ENCODE results near the gene ATP5F1E. TPM values are rescaled to one million over a fixed set of nuclear protein-coding genes. Genes with fewer than 3 reads are reported as not detected.

The ATP5F1E gene
- total RNA-seq, 4 donors from 2014 or later = 9.9 to 21.1 (median 15.2) TPM

DNA sequence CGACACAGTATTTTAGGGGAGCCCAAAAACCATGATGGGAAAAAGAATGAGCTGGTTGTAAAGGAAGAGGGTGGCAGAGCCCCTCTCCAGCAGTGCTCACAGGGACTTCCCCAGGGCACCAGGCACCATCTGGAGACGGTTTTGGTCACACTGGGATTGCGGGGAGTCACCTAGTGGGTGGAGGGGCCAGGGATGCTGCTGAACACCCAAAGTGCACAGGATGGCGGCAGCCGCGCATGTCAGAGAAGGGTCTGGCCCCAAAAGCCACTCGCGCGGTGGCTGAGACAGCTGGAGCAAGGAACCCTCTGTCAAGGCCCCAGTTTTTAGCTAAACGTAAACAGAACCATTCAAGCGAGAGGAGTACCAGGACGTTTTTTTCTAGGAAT, 35.9 kb downstream of the ATP5F1E start:
- TF ChIP-seq CTCF (IDR thresholded peaks at IDR 0.05) (no peak), POLR2A (IDR thresholded peaks at IDR 0.05) (no peak)
- DNase-seq (ENCODE audit: low spot score in 2 of 2) = no peak
- WGBS, 2 donors = 92 to 93% methylated on average over 12 of the region's 12 CpGs
- no peak overlapping the region for H3K4me3 ChIP-seq (ENCODE audit: low read depth, poor library complexity, severe bottlenecking)
- intact Hi-C loops (cut with DNase I; ENCODE audit: low total_unique reads) = no loop called here

DNA sequence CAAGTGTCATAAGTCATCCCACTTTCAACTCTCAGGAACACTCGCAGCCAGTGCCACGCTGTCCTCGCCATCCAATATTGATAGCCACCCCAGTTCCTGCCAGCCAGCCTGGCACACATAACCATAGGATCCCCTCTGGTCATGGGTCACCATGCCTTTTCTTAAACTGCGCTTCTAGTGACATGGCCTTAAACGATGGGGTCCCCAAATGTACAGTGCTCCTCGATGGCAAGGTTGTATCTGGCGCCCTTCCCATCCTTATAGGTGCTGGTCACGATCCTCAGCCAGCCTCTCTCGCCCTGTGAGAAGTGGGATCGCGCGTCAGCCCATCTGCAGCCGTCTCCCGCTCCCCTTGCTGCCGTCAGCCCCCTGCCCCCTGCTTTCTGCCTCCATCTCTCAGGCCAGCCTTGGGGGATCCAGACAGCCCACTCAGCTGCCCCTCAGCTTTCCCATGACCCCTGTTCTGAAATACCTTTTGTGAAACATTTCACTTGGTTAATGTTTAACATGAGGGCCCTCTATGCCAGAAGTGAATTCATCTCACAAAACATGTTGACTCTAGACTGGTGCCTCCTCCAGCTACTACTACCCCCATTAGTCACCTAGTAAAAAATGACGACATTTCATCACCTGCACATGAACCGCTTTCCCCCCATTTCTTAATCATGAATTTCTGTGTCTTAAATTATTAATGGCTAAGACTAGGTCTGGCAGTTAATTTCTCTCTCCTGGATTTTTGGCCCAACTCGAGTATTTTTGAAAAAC, 36.5 kb downstream of the ATP5F1E start:
- intact Hi-C loops (cut with DNase I; ENCODE audit: low total_unique reads) = no loop called here
- no peak for DNase-seq (ENCODE audit: low spot score in 2 of 2)
- no peak overlapping the region for H3K4me3 ChIP-seq (ENCODE audit: low read depth, poor library complexity, severe bottlenecking)
- TF ChIP-seq POLR2A (IDR thresholded peaks at IDR 0.05) (no peak), CTCF (IDR thresholded peaks at IDR 0.05) (no peak)
- WGBS, 2 donors = 88 to 93% methylated on average over 18 of the region's 18 CpGs

DNA sequence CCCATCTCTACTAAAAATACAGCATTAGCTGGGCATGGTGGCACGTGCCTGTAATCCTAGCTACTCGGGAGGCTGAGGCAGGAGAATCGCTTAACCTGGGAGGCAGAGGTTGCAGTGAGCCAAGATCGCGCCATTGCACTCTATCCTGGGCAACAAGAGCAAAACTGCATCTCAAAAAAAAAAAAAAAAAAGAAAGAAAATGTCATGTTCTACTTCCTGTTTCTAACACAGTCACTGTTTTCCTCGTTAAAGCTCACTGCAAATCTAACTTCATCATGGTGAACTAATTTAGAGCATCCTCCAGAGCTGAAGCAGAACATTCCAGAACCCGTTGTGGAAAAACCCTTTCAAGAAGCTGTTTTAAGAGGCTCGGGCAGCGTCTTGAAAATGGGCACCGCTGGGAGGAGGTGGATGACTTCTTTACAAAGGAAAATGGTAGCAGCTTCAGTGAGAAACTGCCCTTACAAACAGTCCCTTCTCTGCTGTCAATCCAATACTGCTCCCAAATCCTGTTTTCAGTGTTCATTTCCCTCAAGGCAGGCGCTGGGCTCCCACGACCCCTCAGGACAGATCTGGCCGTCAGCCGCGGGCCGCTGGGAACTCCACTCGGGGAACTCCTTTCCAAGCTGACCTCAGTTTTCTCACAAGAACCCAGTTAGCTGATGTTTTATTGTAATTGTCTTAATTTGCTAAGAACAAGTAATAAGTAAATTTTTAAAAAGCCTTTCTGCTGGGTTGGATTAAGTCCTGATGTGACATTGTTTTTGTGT, 37.6 kb downstream of the ATP5F1E start:
- no peak for TF ChIP-seq CTCF (IDR thresholded peaks at IDR 0.05)
- TF ChIP-seq POLR2A (IDR thresholded peaks at IDR 0.05) = no peak
- no peak overlapping the region for H3K4me3 ChIP-seq (ENCODE audit: low read depth, poor library complexity, severe bottlenecking)
- 80% methylated on average over 17 of the region's 17 CpGs for WGBS, 2 donors
- peak in 1 of 2 donors; percentile 76 for DNase-seq (ENCODE audit: low spot score in 2 of 2)
- intact Hi-C loops (cut with DNase I; ENCODE audit: low total_unique reads) = no loop called here

DNA sequence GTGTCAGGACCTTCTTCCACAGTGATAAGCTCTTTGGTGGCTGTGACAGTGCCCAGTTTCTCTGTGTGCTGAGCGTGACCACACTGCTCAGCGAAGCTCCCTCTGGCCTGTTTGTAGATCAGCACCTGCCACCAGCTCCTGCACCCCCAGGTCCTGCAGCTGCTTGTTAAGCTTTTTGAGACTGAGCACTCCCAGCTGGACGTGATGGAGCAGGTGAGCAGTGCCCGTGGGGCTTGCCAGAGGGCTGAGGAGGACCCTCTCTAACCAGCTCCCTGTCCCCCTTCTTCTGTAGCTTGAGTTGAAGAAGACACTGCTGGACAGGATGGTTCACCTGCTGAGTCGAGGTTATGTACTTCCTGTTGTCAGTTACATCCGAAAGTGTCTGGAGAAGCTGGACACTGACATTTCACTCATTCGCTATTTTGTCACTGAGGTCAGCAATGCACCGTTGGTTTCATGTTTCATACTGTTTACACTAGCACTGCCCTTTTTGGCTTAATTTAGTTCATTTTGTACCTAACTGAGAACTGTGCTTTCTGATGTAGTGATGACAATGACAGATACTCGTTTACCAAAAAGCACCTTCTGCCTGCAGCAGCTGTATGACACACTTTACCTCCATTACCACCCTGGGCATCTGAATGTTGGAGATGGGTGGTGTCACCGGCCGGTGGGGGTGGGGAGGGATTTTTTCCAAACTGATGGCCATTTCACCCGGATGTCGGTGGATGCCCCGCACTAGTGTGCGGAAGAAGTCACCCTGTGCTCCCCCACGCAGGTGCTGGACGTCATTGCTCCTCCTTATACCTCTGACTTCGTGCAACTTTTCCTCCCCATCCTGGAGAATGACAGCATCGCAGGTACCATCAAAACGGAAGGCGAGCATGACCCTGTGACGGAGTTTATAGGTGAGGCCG, 38.5 kb downstream of the ATP5F1E start:
- WGBS, 2 donors = 87 to 89% methylated on average over 23 of the region's 23 CpGs
- no peak overlapping the region for H3K4me3 ChIP-seq (ENCODE audit: low read depth, poor library complexity, severe bottlenecking)
- DNase-seq (ENCODE audit: low spot score in 2 of 2) = peak in 1 of 2 donors; percentile 84
- intact Hi-C loops (cut with DNase I; ENCODE audit: low total_unique reads) = no loop called here
- TF ChIP-seq POLR2A (IDR thresholded peaks at IDR 0.05) = no peak
- no peak for TF ChIP-seq CTCF (IDR thresholded peaks at IDR 0.05)

GRCh38 chr20:58992911-58993310, 39.2 kb downstream of the ATP5F1E start:
- TF ChIP-seq POLR2A (IDR thresholded peaks at IDR 0.05) (no peak), CTCF (IDR thresholded peaks at IDR 0.05) (no peak)
- WGBS, 2 donors = 93 to 96% methylated on average over 3 of the region's 3 CpGs
- peak in 1 of 2 donors; percentile 23 for DNase-seq (ENCODE audit: low spot score in 2 of 2)
- no peak overlapping the region for H3K4me3 ChIP-seq (ENCODE audit: low read depth, poor library complexity, severe bottlenecking)
- intact Hi-C loops (cut with DNase I; ENCODE audit: low total_unique reads) = no loop called here

Data from lower leg skin (tissue), 4 donors.